Mesenteric fat pad (tissue), 1 donor: ENCODE data around the gene ROCK2. TPM values are rescaled to one million over a fixed set of nuclear protein-coding genes. Genes with fewer than 3 reads are reported as not detected.
"Not testable (repeated sequence)": the region's sequence is repeated elsewhere in the genome, so short reads cannot be mapped to it uniquely, and the experiment has no call there.

Experiments
- DNase-seq: peaks from one replicate; pipeline ENCODE4 v3.0.0-alpha.2; 2020; ENCODE audit warnings: low spot score
- total RNA-seq: library from RNA; stranded (reverse); fragmentation: NEBNext Ultra II Directional; extraction: Animal tissue kit (Norgen Biotek cat#: 25700); gene quantifications from one replicate; pipeline ENCODE4 v1.2.1, GENCODE V29; 2021
- donor health status: DM: yes; HTN: yes; CAD: no.

ROCK2 gene
- total RNA-seq, 1 donor from 2014 or later = 456 TPM

GRCh38 chr2:11278219-11278618, 66.2 kb downstream of the ROCK2 start:
- no peak for DNase-seq

GRCh38 chr2:11275910-11276309, 68.5 kb downstream of the ROCK2 start:
- DNase-seq = no peak

GRCh38 chr2:11270891-11271290, 73.5 kb downstream of the ROCK2 start:
- DNase-seq = no peak

DNA sequence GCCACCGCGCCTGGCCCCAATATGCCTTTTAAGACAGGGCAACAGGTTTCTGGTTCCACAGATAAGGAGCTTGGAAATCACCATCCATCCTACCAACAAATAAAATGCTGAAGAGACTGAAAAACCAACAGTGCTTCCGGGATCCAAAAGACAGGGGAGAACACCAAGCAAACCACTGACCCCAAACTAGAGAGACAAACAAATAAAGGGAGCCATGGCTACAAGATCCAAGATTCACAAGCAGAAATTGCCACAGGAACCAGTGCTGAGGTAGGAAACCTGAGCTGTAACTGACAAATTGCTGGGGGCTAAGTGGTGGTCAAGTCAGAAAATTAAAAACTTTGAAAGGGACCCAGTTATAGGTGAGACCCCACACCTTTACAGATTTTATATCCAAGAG, 76.5 kb downstream of the ROCK2 start:
- DNase-seq = no peak

- DNase-seq = no peak
Measured at GRCh38 chr2:11264818-11265217, 79.6 kb downstream of the ROCK2 start.

- no peak for DNase-seq
Measured at GRCh38 chr2:11264007-11264406, 80.4 kb downstream of the ROCK2 start.

- DNase-seq = no peak
Measured at GRCh38 chr2:11263177-11263576, 81.3 kb downstream of the ROCK2 start.

DNA sequence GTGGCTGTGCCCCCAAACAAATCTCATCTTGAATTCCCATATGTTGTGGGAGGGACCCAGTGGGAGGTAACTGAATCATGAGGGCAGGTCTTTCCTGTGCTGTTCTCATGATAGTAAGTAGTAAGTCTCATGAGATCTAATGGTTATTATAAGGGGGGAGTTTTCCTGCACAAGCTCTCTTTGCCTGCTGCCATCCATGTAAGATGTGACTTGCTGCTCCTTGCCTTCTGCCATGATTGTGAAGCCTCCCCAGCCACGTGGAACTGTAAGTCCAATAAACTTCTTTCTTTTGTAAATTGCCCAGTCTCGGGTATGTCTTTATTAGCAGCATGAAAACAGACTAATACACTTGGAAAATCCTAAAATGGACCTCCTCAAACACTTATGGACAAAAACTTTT, 82.0 kb downstream of the ROCK2 start:
- not testable (repeated sequence) for DNase-seq

DNA sequence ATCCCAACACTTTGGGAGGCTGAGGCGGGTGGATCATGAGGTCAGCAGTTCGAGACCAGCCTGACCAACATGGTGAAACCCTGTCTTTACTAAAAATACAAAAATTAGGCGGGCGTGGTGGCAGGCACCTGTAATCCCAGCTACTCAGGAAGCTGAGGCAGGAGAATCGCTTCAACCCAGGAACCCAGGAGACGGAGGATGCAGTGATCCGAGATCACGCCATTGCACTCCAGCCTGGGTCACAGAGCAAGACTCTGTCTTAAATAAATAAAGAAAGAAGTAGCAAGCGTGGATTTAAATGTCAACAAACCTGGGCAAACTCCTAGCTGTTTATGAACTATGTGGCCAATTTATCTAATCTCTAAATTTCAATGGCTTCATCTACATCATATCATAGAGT, 82.9 kb downstream of the ROCK2 start:
- DNase-seq = not testable (repeated sequence)

DNA sequence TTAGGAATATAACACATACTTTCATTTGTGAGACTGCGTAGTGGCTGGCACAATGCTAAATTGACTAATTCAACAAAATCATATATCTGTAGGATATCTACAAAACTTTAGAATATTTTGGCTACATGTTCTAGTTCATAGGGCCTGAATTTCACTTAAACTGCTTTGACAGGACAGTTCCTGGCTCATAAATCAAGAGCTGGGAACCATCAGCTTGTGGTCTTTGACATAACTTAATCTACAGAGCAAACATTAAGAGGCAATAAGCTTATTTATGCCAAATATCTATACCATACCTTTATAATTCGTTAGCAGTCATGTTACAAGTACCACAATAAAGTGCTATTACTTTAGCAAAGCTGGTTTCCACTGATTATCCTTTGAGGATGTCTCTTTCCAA, 83.5 kb downstream of the ROCK2 start:
- no peak for DNase-seq

DNA sequence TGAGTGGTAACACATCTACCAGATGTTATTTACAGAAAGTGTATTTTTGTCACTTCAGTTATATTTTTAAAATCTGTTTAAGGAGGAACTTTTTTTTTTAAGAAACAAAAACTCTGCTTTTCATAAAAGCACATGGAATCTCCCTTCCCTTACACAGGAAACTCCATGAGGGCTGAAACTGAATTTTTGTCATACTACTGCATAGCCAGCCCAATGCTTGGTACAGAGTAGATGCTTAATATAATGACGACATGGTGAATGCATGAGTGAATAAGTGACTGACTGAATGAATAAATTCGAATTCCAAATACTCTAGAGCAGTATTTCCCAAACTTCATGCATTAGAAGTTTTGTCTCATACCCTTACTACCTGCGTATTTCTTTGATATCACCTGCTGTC, 86.5 kb downstream of the ROCK2 start:
- DNase-seq = no peak

DNA sequence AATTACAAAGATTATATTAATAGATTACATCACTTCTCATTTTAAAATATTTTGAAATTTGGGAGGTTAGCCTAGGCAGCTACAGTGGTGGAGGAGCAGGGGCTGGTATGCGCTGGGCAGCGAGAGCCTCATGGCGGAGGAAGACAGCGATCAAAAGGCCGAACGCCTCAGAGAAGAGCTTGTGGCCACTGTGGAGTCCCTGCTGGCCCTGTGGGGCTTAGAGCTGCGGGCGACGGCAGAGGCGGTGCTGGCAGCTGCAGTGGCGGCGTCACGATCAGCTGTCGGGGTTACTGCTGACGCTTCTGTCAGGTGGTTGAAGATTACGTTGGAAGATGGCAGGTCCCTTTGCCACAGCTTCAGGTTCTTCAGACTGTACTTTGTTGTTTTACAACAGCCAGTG, 87.4 kb downstream of the ROCK2 start:
- no peak for DNase-seq

- DNase-seq = no peak
Measured at GRCh38 chr2:11256166-11256565, 88.3 kb downstream of the ROCK2 start.

DNA sequence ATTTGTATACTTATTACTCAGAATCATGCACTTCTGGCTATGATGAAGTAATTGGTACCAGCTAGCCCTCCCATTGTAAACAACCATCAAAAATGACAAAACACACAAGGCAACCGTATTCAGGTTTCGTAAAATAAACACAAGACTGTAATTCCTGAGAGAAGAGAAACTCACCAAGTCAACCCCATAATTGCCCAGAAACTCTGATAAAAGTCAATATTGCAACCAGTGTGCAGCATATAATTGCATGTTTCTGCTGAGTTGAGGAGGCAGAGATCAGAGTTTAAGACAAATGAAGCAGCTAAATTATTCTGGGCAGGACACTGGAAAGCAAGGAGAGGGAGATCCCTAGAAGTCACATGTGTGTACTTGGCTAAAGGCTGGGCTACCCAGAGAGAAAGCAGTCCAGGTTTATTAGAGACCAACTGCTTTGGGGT, 90.3 kb downstream of the ROCK2 start:
- no peak for DNase-seq

DNA sequence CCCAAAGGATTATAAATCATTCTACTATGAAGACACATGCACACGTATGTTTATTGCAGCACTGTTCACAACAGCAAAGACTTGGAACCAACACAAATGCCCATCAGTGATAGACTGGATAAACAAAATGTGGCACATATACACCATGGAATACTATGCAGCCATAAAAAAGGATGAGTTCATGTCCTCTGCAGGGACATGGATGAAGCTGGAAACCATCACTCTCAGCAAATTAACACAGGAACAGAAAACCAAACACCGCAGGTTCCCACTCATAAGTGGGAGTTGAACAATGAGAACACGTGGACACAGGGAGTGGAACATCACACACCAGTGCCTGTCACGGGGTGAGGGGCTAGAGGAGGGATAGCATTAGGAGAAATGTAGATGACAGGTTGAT, 92.0 kb downstream of the ROCK2 start:
- DNase-seq = not testable (repeated sequence)

DNA sequence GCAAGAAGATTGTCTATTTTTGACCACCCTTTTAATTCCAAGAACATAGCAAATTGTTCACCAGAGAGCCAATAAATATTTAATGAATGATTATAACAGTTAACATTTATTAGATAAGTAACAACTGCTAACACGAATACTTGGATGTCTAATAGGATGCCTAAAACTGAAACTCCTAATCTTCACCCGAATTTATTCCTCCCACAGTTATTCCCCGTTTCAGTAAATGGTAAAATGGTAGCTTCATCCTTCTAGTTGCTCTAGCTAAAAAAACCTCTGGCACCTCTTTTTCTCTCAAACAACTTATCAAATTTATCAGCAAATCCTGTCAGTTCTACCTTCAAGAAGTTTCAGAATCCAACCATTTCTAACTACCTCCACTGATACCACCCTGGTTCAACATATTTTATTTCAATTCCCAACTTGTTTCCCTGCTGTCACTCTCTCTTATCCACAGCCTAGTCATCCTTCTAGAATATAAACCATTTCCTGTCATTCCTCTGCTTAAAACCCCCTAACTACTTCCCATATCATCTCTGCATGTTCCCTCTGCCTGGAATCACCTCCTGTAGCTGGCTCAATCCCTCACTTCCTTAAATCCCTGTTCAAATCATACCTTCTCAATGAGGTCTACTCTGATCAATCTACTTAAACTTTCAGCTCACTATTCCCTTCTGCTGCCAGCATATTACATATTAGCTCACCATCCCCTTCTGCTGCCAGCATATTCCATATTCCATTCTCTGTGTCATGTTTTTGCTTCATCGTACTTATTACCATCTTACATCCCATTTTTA, 93.8 kb downstream of the ROCK2 start:
- no peak for DNase-seq

- no peak for DNase-seq
Measured at GRCh38 chr2:11245322-11245721, 99.1 kb downstream of the ROCK2 start.

DNA sequence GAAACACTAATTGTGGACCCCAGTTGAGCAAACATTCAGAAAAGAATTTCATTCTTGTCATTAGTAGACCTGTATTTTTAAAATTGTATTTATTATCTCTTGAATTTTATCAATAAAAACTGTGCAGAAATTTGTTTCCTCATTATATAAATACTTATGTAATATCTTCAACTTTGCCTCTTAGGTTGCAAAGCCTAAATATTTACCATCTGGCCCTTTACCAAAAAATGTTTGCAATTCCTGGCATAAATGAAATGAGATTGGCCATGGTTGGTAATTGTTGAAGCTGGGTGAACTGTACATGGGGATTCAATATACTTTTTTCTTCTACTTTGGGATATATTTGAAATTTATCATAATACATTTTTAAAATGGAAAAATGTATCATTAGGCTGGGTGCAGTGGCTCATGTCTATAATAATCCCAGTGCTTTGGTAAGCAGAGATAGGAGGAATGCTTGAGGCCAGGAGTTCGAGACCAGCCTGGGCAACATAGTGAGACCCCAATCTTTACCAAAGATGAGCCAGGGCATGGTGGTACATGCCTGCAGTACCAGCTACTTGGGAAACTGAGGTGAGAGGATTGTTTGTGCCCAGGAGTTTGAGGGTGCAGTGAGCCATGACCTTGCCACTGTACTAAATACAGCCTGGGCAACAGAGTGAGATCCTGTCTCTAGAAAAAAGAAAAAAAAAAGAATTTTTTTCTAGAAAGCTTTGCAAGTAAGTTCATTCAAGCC, 100.2 kb downstream of the ROCK2 start:
- no peak for DNase-seq

- DNase-seq = no peak
Measured at GRCh38 chr2:11243512-11243911, 100.9 kb downstream of the ROCK2 start.

DNA sequence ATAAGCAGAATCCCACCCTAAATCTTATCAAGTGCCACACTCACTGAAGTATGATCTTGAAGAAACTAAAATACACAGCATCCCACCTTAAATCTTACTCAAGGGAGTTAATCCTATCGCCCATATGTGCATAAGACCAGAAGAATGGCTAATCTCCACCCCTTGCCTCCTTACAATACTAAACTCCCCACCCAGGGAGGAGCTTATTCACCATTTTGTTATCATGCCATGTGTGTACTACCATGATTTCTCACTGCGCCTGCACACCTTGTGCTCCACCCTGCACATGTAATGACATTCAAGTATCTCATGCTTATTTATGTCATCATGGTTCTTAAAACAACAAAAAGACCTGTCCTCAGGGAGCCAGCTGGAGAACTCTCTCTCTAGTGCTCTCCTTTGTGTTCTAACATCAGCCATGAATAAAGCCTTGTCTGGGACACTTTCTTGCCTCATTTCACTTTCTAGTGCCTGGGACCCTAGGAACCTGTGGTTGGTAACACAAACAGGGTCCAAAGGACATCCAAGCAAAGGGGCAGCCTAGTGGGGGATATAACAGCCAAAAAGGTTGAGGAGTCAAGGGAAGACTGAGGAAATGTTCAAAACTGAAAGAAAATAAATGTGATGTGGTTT, 101.8 kb downstream of the ROCK2 start:
- no peak for DNase-seq

DNA sequence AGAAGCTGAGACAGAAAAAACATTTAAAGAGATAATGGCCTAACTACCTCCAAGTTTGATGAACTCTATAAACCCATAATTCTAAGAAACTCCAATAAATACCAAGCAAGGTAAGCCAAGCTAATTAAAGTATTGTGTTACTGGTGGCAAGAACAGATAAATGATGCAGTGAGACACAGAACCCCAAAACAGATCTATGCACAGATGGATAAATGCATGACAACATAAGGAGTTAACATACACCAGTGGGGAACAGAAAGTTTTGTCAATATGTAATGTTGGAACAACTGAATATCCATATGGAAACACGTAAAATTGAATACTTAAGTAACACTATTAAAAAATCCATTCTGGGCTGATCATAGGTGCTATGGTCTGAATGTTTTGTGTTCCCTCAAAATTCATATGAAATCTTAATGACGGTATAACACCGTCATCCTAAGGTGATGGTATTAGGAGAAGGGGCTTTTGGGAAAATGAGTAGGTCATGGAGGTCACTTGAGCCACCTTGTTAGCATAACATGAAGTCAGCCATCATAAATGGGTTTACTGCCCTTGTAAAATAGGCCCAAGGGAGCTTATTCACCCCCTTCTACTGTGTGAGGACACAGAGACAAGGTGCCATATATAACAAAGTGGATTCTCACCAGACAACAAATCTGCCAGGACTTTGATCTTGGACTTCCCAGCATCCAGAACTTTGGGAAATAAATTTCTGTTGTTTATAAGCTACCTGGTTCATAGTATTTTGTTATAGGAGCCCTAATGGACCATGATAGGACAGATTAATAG, 102.8 kb downstream of the ROCK2 start:
- no peak for DNase-seq
